Stimulated activated CD8-positive, alpha-beta memory T cell treated with anti-CD3 and anti-CD28 coated beads, Interleukin-15, amount 100 ng/mL, for 1 hour (primary cell): ENCODE data around the gene KCNIP3.

Experiments used
- DNase-seq: peaks from one replicate; pipeline ENCODE4 v3.0.0-alpha.2; 2020; ENCODE audit warnings: low read depth

The KCNIP3 gene

DNA sequence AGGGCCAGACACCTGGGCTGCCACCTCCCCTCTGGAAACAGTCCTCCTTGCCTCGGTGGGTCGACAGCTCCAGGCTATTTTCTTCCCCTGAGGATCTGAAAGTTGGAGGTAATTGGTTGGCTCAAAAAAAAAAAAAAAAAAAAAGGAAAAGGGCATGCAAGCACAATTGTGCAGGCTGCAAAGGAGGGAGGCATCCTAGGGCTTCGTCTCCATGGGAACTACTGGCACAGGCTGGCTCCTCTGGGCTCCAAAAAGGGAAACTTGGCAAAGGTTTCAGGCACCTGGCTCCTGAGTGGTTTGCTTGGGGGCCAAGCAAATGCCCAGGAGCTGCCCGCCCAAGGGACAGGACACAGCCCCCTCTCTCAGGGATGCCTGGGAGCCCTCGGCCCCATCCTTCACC, 1.1 kb upstream of the KCNIP3 start:
- DNase-seq, result no peak

DNA sequence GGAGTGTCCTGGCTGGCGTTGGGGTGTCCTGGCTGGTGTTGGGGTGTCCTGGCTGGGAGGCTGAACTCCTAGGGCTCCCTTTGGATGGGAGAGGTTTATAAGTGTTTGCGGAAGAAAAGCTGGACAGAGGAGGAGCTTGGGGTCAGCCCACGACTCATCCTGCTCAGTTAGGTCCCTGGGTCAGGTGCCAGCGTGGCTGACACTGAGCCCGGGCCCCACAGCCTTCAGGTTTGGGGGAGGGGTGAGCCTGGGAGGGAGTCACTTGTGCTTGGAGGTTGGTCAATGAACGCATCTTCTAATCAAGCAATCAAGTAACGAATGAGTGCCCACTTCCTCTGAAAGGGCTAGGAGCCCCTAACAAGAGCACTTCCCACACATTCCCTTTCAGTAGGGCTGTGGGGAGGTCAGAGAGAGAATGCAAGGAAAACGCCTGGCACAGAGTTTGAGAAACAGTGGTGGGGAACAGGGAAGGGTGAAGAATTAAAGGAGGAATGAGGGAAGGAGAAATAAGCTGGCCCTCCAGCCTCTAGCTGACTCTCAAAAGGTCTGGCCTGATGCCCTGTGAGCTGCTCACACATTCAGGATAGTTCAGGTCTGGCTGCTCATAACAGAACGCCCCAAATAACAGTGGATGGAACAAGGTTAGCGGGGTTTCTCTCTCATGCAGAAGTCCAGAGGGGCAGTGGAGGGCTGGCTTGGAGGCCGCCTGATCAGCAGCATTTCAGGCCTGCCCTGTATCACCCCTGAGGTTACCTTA, 670 bp downstream of the KCNIP3 start:
- DNase-seq, result no peak

DNA sequence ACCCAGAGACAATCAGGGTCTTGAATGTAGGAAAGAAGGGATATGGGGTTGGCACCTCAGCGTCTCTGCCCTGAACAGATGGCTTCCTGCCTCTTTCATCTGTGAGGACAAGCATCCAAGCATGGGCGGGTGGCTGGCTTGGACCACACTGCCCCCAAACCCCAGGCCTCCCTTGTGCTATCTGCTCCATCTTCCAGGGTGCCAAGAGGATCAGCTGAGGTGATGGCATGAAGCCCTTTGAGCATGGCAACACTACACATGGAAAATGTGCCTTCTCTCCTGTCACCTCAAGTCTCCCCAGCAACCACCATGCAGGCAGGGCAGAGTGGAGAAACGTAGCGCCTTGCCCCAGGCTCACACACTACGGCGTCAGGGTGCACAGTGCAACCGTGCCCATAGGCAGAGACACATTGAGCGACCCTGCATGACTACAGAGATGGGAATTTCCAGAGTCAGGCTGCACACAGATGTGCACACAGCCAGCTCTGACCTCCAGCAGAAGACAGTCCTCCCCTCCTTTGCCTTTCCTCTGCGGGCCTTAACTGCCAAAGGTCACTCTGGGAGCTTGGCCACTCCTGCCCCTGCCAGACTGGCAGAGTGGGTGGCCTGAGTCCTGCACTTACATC, 1.5 kb downstream of the KCNIP3 start:
- no peak for DNase-seq

GRCh38 chr2:95299961-95300360, 2.8 kb downstream of the KCNIP3 start:
- no peak for DNase-seq

DNA sequence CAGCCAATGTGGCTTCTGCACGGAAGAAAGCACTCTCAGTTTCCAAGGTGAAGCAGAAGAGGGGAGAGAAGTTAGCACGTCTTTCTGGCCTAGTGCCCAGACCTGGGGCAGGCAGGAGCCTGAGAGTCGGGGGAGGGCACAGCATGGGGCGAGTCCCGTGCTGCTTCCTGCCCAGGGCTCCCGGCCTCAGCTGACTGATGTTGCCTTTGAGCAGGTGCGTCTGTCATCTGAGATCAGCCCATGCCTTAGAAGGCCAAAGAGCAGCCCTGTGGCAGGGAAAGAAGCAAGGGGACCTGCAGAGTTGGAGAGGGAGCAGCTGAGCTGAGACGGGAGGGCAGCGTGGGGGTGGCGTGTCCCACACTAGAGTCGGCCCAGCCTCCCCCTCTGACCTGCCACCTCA, 3.3 kb downstream of the KCNIP3 start:
- no peak for DNase-seq

- no peak for DNase-seq
Measured at GRCh38 chr2:95301186-95301585, 4.0 kb downstream of the KCNIP3 start.

DNA sequence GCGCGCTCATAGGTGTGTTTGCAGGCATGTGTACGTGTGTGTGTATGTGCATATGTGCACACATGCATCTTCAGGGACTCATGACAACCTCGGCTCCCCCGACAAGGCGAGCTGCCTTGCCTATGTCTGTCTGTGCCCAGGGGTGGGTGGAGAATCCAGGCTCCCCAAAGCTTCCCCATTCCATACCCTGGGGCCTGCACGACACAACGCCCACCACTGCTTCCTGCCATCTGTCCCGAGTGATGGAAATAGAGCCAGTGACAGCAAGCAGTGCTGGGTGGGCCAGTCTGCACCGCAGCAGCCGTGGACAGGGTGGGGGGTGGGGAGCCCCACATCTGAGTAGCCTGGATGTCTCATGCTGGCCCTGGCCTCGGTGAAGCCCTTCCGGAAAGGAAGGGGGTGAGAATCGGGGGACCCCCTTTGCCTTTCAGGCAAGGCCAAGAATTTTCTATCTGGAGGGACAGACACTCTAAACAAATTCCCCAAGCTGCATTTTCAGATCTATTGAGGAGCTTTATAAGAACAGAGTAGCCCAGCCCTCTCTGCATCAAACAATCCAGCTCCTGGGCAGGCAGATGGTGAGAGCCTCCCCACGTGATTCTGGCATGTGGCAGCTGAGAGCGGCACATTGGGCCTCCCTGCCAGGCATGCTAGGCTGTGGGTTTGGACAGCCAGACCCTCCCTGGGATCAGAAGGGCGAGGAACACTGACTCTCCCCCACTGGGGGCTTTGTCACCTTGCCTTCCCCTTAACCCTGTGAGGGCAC, 4.9 kb downstream of the KCNIP3 start:
- DNase-seq, result no peak

DNA sequence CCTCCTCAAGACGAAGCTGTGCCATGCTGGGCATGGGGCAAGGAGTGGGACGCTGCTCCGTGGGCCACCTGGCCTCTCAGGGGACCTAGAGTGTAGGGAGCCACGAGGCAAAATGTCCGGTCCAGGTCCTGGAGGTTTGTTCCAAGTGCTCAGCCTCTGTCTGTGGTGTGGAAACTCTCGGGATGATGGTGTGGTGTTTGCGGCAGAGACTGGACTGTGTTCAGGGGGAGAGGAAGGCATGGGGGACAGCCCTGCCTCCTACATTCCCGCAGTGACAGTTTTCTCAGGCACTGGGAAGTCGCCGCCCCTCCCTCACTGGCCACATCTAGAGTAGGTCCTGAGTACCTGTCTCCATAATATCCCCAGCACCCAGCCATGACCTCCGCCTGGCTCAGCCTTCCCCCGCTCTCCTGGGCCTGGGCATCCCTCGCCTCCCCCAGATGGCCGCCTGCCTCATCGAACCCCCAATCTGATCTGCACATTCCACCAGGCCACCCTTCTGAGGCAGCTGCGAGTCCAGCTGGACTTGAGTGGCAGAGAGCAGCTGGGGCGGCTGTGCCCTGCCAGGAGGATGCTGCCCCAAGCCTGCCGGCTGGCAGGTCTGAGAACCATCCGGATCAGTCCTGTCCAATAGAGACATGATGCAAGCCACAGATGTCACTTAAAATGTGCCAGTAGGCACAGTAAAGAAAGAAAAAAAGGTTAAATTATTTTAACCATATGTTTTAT, 6.2 kb downstream of the KCNIP3 start:
- DNase-seq, result no peak

DNA sequence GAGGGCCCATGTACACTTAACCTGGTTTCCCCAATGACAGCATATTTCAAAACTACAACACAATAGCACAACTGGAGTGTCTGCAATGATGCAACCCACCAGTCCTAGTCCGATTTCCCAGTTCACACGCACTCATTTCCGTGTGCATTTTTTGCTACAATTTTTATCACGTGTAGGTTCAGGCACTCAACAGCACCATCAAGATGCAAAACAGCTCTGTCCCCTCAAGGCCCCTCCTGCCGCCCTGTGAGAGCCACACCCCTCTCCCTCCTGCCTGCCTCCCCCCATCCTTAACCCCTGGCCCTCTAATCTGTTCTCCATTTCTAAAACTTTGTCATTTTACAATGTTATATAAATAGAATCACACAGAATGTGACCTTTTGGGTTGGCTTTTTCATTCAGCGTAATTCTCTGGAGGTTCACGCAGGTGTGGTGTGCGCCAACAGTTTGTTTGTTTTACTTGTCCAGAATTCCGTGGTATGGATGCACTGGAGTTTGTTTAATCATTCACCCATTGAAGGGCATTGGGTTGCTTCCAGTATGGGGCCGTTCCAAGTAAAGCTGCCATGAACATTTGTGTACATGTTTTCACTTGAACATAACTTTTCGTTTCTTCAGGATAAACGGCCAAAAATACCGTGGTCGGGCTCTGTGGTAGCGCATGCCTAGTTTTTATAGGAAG, 8.4 kb downstream of the KCNIP3 start:
- DNase-seq, result no peak

- DNase-seq, result no peak
Measured at GRCh38 chr2:95306336-95306895, 9.3 kb downstream of the KCNIP3 start.

DNA sequence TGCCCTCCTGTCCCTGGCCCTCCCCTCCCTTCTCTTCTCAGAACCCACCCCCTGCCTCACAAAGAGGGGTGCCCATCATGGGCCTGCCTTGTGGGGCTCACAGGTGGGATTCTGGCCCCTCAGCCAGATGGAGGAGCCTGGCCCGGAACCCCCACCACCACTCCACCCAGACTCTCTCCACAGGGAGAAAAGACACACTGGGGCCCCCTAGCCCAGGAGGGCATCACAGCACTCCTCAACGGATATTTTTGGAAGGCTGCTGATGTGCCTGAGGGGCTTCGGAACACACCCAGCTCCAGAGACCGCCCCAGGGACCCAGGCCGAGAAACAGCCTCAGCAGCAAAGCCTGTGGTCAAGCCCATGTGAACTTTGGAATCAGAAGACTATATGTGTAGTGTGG, 9.9 kb downstream of the KCNIP3 start:
- DNase-seq, result no peak

DNA sequence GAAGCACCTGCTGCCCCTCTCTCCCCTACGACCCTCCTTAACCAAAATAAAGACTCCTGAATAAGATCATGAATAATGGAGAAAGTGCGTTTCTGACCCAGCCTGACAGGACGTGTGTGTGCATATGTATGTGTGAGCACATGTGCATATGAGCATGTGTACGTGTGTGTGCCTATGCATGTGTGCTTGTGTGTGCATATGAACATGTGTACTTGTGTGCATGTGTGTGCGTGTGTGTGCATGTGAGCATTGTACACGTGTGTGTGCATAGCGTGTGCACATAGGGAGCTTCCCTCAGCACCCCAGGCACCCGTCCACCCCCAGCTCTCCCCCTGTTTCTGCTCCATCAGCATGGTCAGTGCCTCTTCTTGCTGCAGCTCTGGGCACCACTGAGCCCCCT, 10.7 kb downstream of the KCNIP3 start:
- DNase-seq, result no peak

DNA sequence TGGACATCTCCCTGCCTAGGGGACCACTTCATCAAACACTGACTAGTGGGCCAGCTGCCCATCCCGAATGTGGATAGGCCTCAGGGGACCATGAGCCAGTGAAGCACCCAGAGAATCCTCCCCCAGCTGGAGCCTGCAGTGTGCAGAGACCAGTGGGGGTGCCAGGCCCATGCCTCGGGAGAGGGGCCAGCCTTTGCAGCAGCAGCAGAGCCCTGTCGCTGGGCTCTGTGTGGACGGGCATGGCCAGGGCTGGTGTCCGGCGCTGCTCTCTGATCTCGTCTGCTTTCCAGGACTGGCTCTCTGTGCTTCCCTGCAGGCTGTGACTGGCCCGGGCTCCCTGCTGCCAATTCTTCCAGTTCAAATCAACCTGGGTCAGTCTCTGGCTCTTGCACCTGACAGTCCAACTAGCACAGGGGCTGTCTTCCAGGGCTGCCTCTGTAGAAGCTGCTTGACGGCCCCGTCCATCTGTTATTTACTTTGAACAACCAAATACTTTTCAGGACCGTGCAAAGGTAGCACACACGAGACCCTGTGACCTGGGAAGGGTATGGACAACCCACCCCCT, 11.4 kb downstream of the KCNIP3 start:
- DNase-seq, result no peak

- DNase-seq, result no peak
Measured at GRCh38 chr2:95309599-95309998, 12.5 kb downstream of the KCNIP3 start.

DNA sequence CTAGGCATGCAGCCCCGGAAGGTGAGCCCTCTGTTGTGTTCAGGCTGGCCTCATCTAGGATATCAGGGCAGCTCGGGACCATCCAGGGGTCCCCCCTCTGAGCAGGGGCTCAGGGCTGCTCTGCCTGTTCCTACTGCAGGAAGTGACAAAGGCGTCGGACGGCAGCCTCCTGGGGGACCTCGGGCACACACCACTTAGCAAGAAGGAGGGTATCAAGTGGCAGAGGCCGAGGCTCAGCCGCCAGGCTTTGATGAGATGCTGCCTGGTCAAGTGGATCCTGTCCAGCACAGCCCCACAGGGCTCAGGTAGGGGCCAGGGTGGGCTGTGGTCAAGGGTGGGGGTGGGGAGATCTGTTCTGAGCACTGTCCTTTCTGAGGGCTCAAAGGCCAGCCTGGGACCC, 13.1 kb downstream of the KCNIP3 start:
- no peak for DNase-seq

- no peak for DNase-seq
Measured at GRCh38 chr2:95310651-95311050, 13.5 kb downstream of the KCNIP3 start.

DNA sequence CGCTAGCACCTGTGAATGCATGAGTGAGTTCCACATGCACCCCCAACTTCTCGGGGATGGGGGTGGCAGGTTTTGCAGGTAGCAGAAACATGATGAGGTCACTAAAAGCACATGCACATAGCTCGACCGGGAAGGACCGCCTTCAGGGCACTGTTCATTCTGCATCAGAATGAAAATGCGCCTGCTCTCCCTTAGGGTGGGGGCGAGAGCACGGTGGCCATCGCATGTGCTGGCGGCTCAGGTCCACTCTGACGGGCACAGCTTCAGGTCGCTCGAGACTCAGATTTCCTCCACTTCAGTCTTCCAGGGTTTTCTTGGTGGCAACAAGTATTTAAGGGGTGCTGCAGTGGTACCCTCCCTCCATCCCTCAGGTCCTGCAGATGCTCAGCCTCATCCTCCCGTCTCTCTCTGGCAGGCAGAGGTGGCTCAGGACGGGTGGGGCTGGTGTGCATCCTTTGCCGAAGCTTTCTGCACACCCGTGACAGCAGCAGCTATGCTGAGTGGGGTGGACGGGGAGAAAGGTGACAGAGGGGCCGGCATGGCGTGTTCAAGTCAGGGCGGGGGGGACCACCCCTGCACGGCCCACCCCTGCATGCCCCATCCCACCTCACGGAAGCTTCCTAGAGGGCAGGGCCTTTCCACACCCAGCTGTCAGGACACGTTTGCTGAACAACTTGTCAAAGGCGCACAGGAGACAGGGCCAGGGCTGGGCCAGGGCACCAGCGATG, 14.8 kb downstream of the KCNIP3 start:
- no peak for DNase-seq

GRCh38 chr2:95312543-95313201, 15.5 kb downstream of the KCNIP3 start:
- no peak for DNase-seq

- DNase-seq, result no peak
Measured at GRCh38 chr2:95313296-95314131, 16.4 kb downstream of the KCNIP3 start.
